SK-N-SH (cell line): ENCODE measurements around the gene DNAH3.

Experiments
- CHD2 ChIP-seq: fragments of 150-350 bp; IDR thresholded peaks from 2 replicates; pipeline ENCODE4 v1.6.1; 2018; ENCODE audit warnings: low read length; ENCODE audit not compliant: partially characterized antibody
- EZH2phosphoT487 ChIP-seq: fragments of 200-600 bp; sonication (generic); IDR thresholded peaks from 2 replicates; pipeline ENCODE4 v1.6.1; 2017; ENCODE audit warnings: low read depth, mixed run types, mild to moderate bottlenecking, antibody characterized with exemption, moderate library complexity, borderline replicate concordance
- GABPA ChIP-seq: IDR thresholded peaks from 2 replicates; pipeline ENCODE4 v1.4.0; 2012; ENCODE audit warnings: low read depth, mild to moderate bottlenecking
- RAD21 ChIP-seq: IDR thresholded peaks from 2 replicates; pipeline ENCODE4 v1.6.1; 2012; ENCODE audit warnings: mild to moderate bottlenecking, low read length
- RFX5 ChIP-seq: IDR thresholded peaks from 2 replicates; pipeline ENCODE4 v1.6.1; 2012; ENCODE audit warnings: mild to moderate bottlenecking, improper control_type of control experiment, low read length
- TAF1 ChIP-seq: IDR thresholded peaks from 2 replicates; pipeline ENCODE4 v1.6.1; 2012; ENCODE audit warnings: low read depth, mild to moderate bottlenecking, low read length, moderate library complexity, borderline replicate concordance
- YY1 ChIP-seq: IDR thresholded peaks from 2 replicates; pipeline ENCODE4 v1.4.0; 2012; ENCODE audit warnings: low read depth, mild to moderate bottlenecking
- TF ChIP-seq, protein P1 (sequence below): fragments of 200-600 bp; sonication (generic); IDR thresholded peaks from 2 replicates; pipeline ENCODE4 v1.6.1; 2017; ENCODE audit warnings: antibody characterized with exemption, mild to moderate bottlenecking, moderate library complexity
- TF ChIP-seq, protein P2 (sequence below): IDR thresholded peaks from 2 replicates; pipeline ENCODE4 v1.6.1; 2012; ENCODE audit warnings: mild to moderate bottlenecking, low read depth, low read length, moderate library complexity
- TF ChIP-seq, protein P3 (sequence below): IDR thresholded peaks from 2 replicates; pipeline ENCODE4 v1.4.0; 2012; ENCODE audit warnings: low read depth
- TF ChIP-seq, protein P4 (sequence below): IDR thresholded peaks from 2 replicates; pipeline ENCODE4 v1.4.0; 2012; ENCODE audit warnings: low read depth, borderline replicate concordance

DNA sequence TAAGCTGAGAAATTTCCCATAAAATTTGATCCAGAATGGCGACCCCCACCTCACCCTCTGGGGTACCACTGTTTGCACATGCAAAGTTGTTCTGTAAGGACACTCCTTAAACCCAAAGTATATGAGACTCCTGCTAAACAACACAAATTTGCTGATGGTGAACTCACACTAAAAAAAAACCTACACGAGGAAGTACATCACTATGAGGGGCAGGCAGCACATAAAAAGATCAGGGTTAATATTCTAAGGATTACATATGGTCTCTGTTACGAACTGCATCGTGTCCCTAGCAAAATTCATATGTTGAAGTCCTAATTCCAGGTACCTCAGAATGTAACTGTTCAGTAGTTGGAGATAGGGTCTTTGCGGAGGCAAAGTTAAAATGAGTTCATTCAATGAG lies 189.7 kb downstream of the DNAH3 start:
- TF ChIP-seq, protein P1, sequence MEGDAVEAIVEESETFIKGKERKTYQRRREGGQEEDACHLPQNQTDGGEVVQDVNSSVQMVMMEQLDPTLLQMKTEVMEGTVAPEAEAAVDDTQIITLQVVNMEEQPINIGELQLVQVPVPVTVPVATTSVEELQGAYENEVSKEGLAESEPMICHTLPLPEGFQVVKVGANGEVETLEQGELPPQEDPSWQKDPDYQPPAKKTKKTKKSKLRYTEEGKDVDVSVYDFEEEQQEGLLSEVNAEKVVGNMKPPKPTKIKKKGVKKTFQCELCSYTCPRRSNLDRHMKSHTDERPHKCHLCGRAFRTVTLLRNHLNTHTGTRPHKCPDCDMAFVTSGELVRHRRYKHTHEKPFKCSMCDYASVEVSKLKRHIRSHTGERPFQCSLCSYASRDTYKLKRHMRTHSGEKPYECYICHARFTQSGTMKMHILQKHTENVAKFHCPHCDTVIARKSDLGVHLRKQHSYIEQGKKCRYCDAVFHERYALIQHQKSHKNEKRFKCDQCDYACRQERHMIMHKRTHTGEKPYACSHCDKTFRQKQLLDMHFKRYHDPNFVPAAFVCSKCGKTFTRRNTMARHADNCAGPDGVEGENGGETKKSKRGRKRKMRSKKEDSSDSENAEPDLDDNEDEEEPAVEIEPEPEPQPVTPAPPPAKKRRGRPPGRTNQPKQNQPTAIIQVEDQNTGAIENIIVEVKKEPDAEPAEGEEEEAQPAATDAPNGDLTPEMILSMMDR = no peak
- TF ChIP-seq, protein P2, sequence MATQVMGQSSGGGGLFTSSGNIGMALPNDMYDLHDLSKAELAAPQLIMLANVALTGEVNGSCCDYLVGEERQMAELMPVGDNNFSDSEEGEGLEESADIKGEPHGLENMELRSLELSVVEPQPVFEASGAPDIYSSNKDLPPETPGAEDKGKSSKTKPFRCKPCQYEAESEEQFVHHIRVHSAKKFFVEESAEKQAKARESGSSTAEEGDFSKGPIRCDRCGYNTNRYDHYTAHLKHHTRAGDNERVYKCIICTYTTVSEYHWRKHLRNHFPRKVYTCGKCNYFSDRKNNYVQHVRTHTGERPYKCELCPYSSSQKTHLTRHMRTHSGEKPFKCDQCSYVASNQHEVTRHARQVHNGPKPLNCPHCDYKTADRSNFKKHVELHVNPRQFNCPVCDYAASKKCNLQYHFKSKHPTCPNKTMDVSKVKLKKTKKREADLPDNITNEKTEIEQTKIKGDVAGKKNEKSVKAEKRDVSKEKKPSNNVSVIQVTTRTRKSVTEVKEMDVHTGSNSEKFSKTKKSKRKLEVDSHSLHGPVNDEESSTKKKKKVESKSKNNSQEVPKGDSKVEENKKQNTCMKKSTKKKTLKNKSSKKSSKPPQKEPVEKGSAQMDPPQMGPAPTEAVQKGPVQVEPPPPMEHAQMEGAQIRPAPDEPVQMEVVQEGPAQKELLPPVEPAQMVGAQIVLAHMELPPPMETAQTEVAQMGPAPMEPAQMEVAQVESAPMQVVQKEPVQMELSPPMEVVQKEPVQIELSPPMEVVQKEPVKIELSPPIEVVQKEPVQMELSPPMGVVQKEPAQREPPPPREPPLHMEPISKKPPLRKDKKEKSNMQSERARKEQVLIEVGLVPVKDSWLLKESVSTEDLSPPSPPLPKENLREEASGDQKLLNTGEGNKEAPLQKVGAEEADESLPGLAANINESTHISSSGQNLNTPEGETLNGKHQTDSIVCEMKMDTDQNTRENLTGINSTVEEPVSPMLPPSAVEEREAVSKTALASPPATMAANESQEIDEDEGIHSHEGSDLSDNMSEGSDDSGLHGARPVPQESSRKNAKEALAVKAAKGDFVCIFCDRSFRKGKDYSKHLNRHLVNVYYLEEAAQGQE = no peak
- TF ChIP-seq GABPA = no peak
- TF ChIP-seq RFX5 = no peak
- TF ChIP-seq, protein P3, sequence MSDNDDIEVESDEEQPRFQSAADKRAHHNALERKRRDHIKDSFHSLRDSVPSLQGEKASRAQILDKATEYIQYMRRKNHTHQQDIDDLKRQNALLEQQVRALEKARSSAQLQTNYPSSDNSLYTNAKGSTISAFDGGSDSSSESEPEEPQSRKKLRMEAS = no peak
- TF ChIP-seq YY1 = no peak
- TF ChIP-seq, protein P4, sequence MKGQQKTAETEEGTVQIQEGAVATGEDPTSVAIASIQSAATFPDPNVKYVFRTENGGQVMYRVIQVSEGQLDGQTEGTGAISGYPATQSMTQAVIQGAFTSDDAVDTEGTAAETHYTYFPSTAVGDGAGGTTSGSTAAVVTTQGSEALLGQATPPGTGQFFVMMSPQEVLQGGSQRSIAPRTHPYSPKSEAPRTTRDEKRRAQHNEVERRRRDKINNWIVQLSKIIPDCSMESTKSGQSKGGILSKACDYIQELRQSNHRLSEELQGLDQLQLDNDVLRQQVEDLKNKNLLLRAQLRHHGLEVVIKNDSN = no peak
- TF ChIP-seq TAF1 = no peak
- TF ChIP-seq EZH2phosphoT487 = no peak
- no peak for TF ChIP-seq CHD2
- TF ChIP-seq RAD21 = no peak
